K562 (cell line): Measurements from ENCODE around the gene HELT. TPM values are rescaled to one million over a fixed set of nuclear protein-coding genes. Genes with fewer than 3 reads are reported as not detected.

Experiments
- ATAC-seq: fragments of 200-7000 bp; cut with Tn5 transposase; 3 replicates; pipeline ENCODE4 v1.9.1; 2020; ENCODE audit warnings: moderate library complexity
- BruUV-seq: library from RNA; stranded (reverse); fragments of 400-500 nt; replicated peaks from 2 replicates; lab custom pipeline; 2021; lab: Mats Ljungman, UMichigan
- CTCF ChIA-PET: fragments of 300-600 bp; formaldehyde crosslinking; extraction: SDS; loops from one replicate; lab custom pipeline; 2021; ENCODE audit warnings: low intra/inter-chr PET ratio; lab: Yijun Ruan, JAX
- POLR2A ChIA-PET: fragments of 300-600, 350-650 bp; sonication (Branson Sonifier 250); formaldehyde crosslinking; extraction: SDS; loops from one replicate; lab custom pipeline; 2021; ENCODE audit warnings: antibody characterized with exemption, inconsistent platforms; lab: Yijun Ruan, JAX
- DNase-seq, 4 experiments: peaks; one replicate each; pipeline versions ENCODE4 v3.0.0 to v3.0.0-alpha.2; 2011 to 2018; ENCODE audit warnings: low spot score in 3 of 4, mixed read lengths in 3 of 4; ENCODE audit errors: extremely low read depth in 1 of 4
- FAIRE-seq: peaks from 2 replicates; lab custom pipeline; 2011; peaks lifted over from hg19 to GRCh38; lab: Jason Lieb, UNC
- H2AFZ ChIP-seq: 2 replicates; pipeline ENCODE4 v1.6.0; 2011; ENCODE audit warnings: low read depth, low read length, control low read depth, inconsistent platforms
- H3K27ac ChIP-seq: fragments of 200-600 bp; 3 replicates; pipeline ENCODE4 v1.8.0; 2011; ENCODE audit warnings: low read depth, mild to moderate bottlenecking, control low read depth, inconsistent platforms, low read length, moderate library complexity, mixed read lengths; ENCODE audit errors: extremely low read depth
- H3K27me3 ChIP-seq, 2 experiments: fragments of 300-600 bp in 1 of 2; 2 replicates in 1 of 2; 3 replicates in 1 of 2; pipeline versions ENCODE4 v1.6.0 to v1.8.0; 2011; ENCODE audit warnings: inconsistent platforms in 2 of 2, low read length in 2 of 2, mild to moderate bottlenecking in 1 of 2, mixed read lengths in 1 of 2, moderate library complexity in 1 of 2; ENCODE audit not compliant: control insufficient read depth in 2 of 2, insufficient read depth in 2 of 2
- H3K36me3 ChIP-seq: fragments of 300-600 bp; 3 replicates; pipeline ENCODE4 v1.8.0; 2011; ENCODE audit warnings: mild to moderate bottlenecking, low read length, inconsistent platforms; ENCODE audit not compliant: control insufficient read depth, insufficient read depth
- H3K4me1 ChIP-seq, 2 experiments: fragments of 200-600 bp in 1 of 2; replicated peaks in 1 of 2; 2 replicates in 1 of 2; 3 replicates in 1 of 2; pipeline versions ENCODE4 v1.5.1 to v1.8.0; 2011; ENCODE audit warnings: inconsistent platforms in 2 of 2, low read length in 2 of 2, mild to moderate bottlenecking in 1 of 2, mixed read lengths in 1 of 2, moderate library complexity in 1 of 2; ENCODE audit not compliant: control insufficient read depth in 2 of 2, insufficient read depth in 2 of 2
- H3K4me2 ChIP-seq: 2 replicates; pipeline ENCODE4 v1.6.1; 2011; ENCODE audit warnings: low read length, control low read depth, inconsistent platforms, mixed read lengths; ENCODE audit not compliant: insufficient read depth
- H3K4me3 ChIP-seq: fragments of 200-600 bp; sonication (generic), shearing (Covaris generic); 2 replicates; pipeline ENCODE4 v1.5.1; 2016; ENCODE audit warnings: control low read depth, inconsistent platforms
- H3K79me2 ChIP-seq: fragments of 200-600 bp; 3 replicates; pipeline ENCODE4 v1.8.0; 2011; ENCODE audit warnings: low read length, inconsistent platforms; ENCODE audit not compliant: control insufficient read depth, insufficient read depth
- H3K9ac ChIP-seq, 2 experiments: 2 replicates each; pipeline versions ENCODE4 v1.6.0 to v1.6.1; 2011; ENCODE audit warnings: low read depth in 2 of 2, low read length in 2 of 2, control low read depth in 1 of 2, inconsistent platforms in 1 of 2, mild to moderate bottlenecking in 1 of 2, mixed read lengths in 1 of 2; ENCODE audit not compliant: insufficient read depth in 1 of 2
- H3K9me1 ChIP-seq: one replicate; pipeline ENCODE4 v1.6.0; 2011; ENCODE audit warnings: inconsistent platforms, mild to moderate bottlenecking, low read length, moderate library complexity; ENCODE audit not compliant: control insufficient read depth, insufficient read depth
- H3K9me3 ChIP-seq: replicated peaks from 2 replicates; pipeline ENCODE4 v1.5.1; 2011; ENCODE audit warnings: low read depth, low read length, inconsistent platforms; ENCODE audit not compliant: control insufficient read depth, insufficient read depth
- H4K20me1 ChIP-seq: replicated peaks from 2 replicates; pipeline ENCODE4 v1.6.1; 2011; ENCODE audit warnings: low read length, inconsistent platforms, mixed read lengths; ENCODE audit not compliant: control insufficient read depth, insufficient read depth
- GABPB1 ChIP-seq: sonication (generic); formaldehyde crosslinking; IDR thresholded peaks from 2 replicates; pipeline ENCODE4 v1.8.0; 2022; ENCODE audit warnings: mild to moderate bottlenecking, missing genetic modification reagents
- HIVEP1 ChIP-seq: fragments of 250-450 bp; sonication (Bioruptor Pico); IDR thresholded peaks from 2 replicates; pipeline ENCODE4 v1.4.0; 2020; ENCODE audit warnings: mild to moderate bottlenecking
- MAFG ChIP-seq: fragments of 450-650 bp; conservative IDR thresholded peaks from 2 replicates; pipeline ENCODE4 v1.6.1; 2016; ENCODE audit warnings: missing genetic modification characterization, missing compliant biosample characterization
- MIER1 ChIP-seq: fragments of 450-650 bp; IDR thresholded peaks from 2 replicates; pipeline ENCODE4 v1.6.1; 2016; ENCODE audit warnings: antibody characterized with exemption, mild to moderate bottlenecking, low read depth
- SAFB2 ChIP-seq: fragments of 200-400 bp; formaldehyde crosslinking; IDR thresholded peaks from 2 replicates; pipeline ENCODE4 v1.6.1; 2018; ENCODE audit warnings: borderline replicate concordance, low read length, low read depth, moderate library complexity; ENCODE audit not compliant: severe bottlenecking
- SFPQ ChIP-seq: fragments of 200-400 bp; formaldehyde crosslinking; IDR thresholded peaks from 2 replicates; pipeline ENCODE4 v1.6.1; 2017; ENCODE audit warnings: mild to moderate bottlenecking, low read depth, low read length, moderate library complexity
- ZSCAN32 ChIP-seq: fragments of 450-650 bp; formaldehyde crosslinking; IDR thresholded peaks from 2 replicates; pipeline ENCODE4 v1.4.0; 2020; ENCODE audit warnings: mild to moderate bottlenecking, moderate library complexity
- ZZZ3 ChIP-seq: fragments of 450-650 bp; IDR thresholded peaks from 2 replicates; pipeline ENCODE4 v1.6.1; 2016; ENCODE audit warnings: antibody characterized with exemption, mild to moderate bottlenecking, moderate library complexity
- WGBS: fragments of 100-300 bp; shearing (Covaris generic); methylation state at CpG from one replicate; pipeline ENCODE4 v1.1.6; 2016; ENCODE audit warnings: low coverage, mixed read lengths; ENCODE audit not compliant: insufficient coverage; ENCODE audit errors: missing lambda C conversion rate; 5-methylcytosine and 5-hydroxymethylcytosine counted together
- in situ Hi-C: fragments of 300-500 bp; cut with MboI; formaldehyde crosslinking; loops from 4 replicates; pipeline ENCODE4 v1.15.0; 2018; ENCODE audit warnings: inconsistent platforms, mixed read lengths
- intact Hi-C: fragments of 100-400 bp; cut with micrococcal nuclease; formaldehyde crosslinking; loops from 2 replicates; pipeline ENCODE4 v1.14.2; 2022
- polyA plus RNA-seq, 8 experiments: library from polyadenylated mRNA; depleted of rRNA in 4 of 8; stranded (reverse) in 5 of 8; unstranded in 3 of 8; fragments of >200 nt; fragmentation: Nextera tagmentation in 2 of 8; fragmentation: Illumina TruSeq in 1 of 8; extraction: Ambion mirVana in 2 of 8; extraction: Trizol in 1 of 8; gene quantifications; 2 replicates each; pipeline versions ENCODE4 v1.2.1 to v1.2.3, GENCODE V29; 2011 to 2014; ENCODE audit warnings: inconsistent platforms in 1 of 8, missing spikeins in 1 of 8
- total RNA-seq, 7 experiments: library from RNA; depleted of rRNA in 6 of 7; stranded (reverse); fragments of >200 nt in 6 of 7; fragmentation: Illumina TruSeq in 2 of 7; extraction: Trizol in 2 of 7; gene quantifications; 2 replicates each; pipeline versions ENCODE4 v1.2.1 to v1.2.3, GENCODE V29; 2011 to 2021; ENCODE audit warnings: low replicate concordance in 1 of 7
- TF ChIP-seq, protein P1 (sequence below): fragments of 200-600 bp; sonication (generic); IDR thresholded peaks from one replicate; pipeline ENCODE4 v1.6.1; 2012; ENCODE audit warnings: mild to moderate bottlenecking, low read depth, low read length, inconsistent platforms

Gene HELT
- total and polyA plus RNA-seq, 9 of the 15 experiments (the other 6 are each of a cell fraction or from before 2014, with no cell fraction given), result not detected

DNA sequence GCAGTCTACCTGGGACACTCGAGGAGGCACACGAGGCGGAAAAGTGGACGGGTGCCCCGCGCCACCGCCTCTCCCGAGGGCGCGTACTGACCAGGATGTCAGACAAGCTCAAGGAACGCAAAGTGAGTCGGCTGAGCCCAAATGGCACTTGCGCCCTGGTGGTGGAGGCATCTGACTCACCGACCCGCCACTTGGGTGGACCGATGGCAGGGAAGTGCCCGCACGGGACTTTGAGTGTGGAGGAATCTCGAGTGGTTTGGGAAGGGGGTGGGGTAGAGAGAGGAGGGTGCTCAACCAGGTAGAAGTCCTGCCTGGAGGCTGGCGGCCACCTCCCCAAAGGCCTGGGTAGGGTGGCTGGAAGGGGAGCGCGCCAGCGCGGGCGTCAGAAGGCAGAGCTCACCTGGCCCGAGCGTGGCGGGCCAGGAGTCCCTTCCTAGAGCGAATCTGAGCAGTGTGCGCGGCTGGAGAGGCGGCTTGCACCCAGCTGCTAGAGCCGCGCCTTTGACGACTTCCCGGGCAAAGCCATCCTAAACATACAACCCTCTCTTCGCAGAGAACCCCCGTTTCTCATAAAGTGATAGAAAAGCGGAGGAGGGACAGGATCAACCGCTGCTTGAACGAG lies 655 bp downstream of the HELT start:
- in situ Hi-C loops, result no loop called here
- no TSS peak for BruUV-seq
- no peak for DNase-seq
- Histone ChIP-seq H3K36me3 (no peaks in the 10 kb centered on the region), H3K4me3 (no peak overlapping the region), H3K9me3 (no peaks in the 10 kb centered on the region), H2AFZ (no peak overlapping the region), H3K27me3 (peaks cover 52 to 80% of the 10 kb centered on the region in 2 experiments), H4K20me1 (no peaks in the 10 kb centered on the region), H3K9me1 (no peaks in the 10 kb centered on the region), H3K27ac (no peak overlapping the region), H3K79me2 (no peaks in the 10 kb centered on the region), H3K9ac (no peak overlapping the region), H3K4me2 (no peak overlapping the region), H3K4me1 (peaks cover 0 to 35% of the 10 kb centered on the region in 2 experiments; a peak in 2 of 5 replicates)
- POLR2A ChIA-PET, result interaction anchor here (0.6 kb wide), 2 partner anchors 124 to 1152 kb away, joined by 3 read pairs; partner anchors contain the start of gene SLC25A4
- no peak for FAIRE-seq
- ATAC-seq, result no peak
- CTCF ChIA-PET, result no interaction called here
- intact Hi-C loops, result no loop called here
- TF ChIP-seq, protein P1, sequence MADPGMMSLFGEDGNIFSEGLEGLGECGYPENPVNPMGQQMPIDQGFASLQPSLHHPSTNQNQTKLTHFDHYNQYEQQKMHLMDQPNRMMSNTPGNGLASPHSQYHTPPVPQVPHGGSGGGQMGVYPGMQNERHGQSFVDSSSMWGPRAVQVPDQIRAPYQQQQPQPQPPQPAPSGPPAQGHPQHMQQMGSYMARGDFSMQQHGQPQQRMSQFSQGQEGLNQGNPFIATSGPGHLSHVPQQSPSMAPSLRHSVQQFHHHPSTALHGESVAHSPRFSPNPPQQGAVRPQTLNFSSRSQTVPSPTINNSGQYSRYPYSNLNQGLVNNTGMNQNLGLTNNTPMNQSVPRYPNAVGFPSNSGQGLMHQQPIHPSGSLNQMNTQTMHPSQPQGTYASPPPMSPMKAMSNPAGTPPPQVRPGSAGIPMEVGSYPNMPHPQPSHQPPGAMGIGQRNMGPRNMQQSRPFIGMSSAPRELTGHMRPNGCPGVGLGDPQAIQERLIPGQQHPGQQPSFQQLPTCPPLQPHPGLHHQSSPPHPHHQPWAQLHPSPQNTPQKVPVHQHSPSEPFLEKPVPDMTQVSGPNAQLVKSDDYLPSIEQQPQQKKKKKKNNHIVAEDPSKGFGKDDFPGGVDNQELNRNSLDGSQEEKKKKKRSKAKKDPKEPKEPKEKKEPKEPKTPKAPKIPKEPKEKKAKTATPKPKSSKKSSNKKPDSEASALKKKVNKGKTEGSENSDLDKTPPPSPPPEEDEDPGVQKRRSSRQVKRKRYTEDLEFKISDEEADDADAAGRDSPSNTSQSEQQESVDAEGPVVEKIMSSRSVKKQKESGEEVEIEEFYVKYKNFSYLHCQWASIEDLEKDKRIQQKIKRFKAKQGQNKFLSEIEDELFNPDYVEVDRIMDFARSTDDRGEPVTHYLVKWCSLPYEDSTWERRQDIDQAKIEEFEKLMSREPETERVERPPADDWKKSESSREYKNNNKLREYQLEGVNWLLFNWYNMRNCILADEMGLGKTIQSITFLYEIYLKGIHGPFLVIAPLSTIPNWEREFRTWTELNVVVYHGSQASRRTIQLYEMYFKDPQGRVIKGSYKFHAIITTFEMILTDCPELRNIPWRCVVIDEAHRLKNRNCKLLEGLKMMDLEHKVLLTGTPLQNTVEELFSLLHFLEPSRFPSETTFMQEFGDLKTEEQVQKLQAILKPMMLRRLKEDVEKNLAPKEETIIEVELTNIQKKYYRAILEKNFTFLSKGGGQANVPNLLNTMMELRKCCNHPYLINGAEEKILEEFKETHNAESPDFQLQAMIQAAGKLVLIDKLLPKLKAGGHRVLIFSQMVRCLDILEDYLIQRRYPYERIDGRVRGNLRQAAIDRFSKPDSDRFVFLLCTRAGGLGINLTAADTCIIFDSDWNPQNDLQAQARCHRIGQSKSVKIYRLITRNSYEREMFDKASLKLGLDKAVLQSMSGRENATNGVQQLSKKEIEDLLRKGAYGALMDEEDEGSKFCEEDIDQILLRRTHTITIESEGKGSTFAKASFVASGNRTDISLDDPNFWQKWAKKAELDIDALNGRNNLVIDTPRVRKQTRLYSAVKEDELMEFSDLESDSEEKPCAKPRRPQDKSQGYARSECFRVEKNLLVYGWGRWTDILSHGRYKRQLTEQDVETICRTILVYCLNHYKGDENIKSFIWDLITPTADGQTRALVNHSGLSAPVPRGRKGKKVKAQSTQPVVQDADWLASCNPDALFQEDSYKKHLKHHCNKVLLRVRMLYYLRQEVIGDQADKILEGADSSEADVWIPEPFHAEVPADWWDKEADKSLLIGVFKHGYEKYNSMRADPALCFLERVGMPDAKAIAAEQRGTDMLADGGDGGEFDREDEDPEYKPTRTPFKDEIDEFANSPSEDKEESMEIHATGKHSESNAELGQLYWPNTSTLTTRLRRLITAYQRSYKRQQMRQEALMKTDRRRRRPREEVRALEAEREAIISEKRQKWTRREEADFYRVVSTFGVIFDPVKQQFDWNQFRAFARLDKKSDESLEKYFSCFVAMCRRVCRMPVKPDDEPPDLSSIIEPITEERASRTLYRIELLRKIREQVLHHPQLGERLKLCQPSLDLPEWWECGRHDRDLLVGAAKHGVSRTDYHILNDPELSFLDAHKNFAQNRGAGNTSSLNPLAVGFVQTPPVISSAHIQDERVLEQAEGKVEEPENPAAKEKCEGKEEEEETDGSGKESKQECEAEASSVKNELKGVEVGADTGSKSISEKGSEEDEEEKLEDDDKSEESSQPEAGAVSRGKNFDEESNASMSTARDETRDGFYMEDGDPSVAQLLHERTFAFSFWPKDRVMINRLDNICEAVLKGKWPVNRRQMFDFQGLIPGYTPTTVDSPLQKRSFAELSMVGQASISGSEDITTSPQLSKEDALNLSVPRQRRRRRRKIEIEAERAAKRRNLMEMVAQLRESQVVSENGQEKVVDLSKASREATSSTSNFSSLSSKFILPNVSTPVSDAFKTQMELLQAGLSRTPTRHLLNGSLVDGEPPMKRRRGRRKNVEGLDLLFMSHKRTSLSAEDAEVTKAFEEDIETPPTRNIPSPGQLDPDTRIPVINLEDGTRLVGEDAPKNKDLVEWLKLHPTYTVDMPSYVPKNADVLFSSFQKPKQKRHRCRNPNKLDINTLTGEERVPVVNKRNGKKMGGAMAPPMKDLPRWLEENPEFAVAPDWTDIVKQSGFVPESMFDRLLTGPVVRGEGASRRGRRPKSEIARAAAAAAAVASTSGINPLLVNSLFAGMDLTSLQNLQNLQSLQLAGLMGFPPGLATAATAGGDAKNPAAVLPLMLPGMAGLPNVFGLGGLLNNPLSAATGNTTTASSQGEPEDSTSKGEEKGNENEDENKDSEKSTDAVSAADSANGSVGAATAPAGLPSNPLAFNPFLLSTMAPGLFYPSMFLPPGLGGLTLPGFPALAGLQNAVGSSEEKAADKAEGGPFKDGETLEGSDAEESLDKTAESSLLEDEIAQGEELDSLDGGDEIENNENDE, result no peak
- no peak for TF ChIP-seq ZZZ3
- TF ChIP-seq ZSCAN32 (CRISPR knock-in tag), result no peak
- TF ChIP-seq MAFG, result no peak
- no peak for TF ChIP-seq MIER1
- no peak for TF ChIP-seq SAFB2
- no peak for TF ChIP-seq HIVEP1
- TF ChIP-seq SFPQ, result no peak
- TF ChIP-seq GABPB1 (CRISPR knock-in tag), result no peak
- whole genome bisulfite sequencing, result 7% methylated on average over 38 of the region's 41 CpGs
